Activated naive CD4-positive, alpha-beta T cell treated with Interleukin-2 at 50 U/mL for 16 hours (primary cell): Measurements from ENCODE around the gene YPEL2.
"Not testable (repeated sequence)": the region's sequence is repeated elsewhere in the genome, so short reads cannot be mapped to it uniquely, and the experiment has no call there.

Experiments used
- DNase-seq: peaks from one replicate; pipeline ENCODE4 v3.0.0-alpha.2; 2020

YPEL2 gene, protein sequence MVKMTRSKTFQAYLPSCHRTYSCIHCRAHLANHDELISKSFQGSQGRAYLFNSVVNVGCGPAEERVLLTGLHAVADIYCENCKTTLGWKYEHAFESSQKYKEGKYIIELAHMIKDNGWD

DNA sequence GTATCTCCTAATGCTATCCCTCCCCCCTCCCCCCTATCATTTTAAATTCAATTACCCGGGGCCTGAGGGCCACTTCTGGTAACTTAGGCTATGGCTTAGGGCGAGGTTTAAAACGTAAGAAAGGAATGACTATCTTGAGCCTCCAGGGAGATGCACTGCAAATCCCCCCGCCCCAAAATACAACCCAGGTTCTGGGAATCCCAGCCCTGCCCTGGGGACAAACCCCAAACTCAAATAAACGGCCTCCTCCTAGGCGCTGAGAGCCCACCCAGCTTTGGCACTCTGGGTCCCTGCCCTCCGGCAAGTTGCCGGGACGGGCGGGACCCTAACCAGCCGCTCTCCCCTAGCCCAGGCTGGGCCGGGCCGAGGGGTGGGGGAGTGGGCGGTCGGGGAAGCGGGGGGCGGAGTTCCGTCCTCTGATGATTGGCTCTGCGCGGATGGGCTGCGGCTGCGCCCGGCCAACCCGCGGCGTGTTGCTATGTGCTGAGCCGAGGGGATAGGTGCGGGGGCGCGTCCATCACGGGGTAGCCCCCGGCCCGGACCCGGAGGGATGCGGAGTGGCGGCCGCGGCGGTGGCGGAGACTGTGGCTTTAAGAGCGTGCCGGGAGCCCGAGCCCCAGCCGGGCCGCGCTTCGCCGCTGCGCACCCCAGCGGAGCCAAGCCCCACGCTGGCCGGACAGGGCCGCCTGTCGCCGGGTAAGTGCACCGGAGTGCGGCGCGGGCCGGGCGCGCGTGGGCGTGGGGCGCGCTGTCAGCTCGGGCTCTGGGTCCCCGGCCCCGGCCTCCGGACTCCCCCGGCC is at the start of gene YPEL2:
Gene YPEL2 (plus strand): TSS at position 527 of the 800 bp plus-strand sequence. CDS start 21,755 bp downstream, outside the sequence.
- DNase-seq, result peak; percentile 90

GRCh38 chr17:59284317-59284716 is 47.1 kb upstream of the YPEL2 start:
- no peak for DNase-seq

DNA sequence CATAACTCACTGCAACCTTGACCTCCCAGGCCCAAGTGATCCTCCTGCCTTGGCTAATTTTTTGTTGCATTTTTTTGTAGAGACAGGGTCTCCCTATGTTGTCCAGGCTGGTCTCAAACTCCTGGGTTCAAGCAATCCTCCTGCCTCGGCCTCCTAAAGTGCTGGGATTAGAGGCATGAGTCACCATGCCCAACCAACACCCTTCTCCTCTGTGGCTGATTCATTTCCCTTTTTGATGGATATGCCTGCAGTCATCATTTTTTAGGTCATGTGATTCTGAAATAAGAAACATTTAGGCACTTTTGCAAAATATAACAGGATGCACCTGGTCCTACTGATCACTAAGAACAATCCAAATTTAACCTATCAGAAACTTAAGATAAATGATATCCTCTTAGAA is 44.0 kb upstream of the YPEL2 start:
- no peak for DNase-seq

- DNase-seq, result no peak
These were observed 43.6 kb upstream of the YPEL2 start for GRCh38 chr17:59287891-59288290.

DNA sequence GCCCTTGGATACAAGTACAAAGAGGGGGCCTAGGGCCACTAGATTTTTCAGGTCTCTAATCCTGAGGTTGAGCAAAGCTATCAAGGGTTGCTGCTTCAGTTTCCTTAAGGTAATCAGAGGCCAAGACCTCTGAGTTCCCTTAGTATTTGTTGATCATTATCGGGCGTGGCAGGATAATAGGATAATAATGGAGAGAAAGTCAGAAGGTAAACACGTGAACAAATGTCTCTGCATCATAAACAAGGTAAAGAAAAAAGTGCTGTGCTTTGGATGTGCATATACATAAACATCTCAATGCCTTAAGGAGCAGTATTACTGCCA is 41.5 kb upstream of the YPEL2 start:
- no peak for DNase-seq

- DNase-seq, result not testable (repeated sequence)
These were observed 41.0 kb upstream of the YPEL2 start for GRCh38 chr17:59290302-59290998.

DNA sequence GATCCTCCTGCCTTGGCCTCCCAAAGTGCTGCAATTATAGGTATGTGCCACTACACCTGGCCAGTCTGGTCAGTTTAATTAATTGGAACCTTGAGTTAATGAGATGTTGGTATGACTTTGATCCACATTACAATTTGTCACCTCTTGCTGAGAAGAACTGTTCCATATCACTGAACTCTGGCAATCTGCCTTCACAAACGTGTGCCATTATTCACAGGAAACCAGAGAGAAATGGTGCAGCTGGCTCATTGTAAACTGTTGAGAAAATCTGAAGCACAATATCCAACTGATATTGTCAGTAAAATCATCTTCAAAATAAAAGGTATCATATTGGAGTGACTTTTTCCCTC is 39.3 kb upstream of the YPEL2 start:
- DNase-seq, result no peak

DNA sequence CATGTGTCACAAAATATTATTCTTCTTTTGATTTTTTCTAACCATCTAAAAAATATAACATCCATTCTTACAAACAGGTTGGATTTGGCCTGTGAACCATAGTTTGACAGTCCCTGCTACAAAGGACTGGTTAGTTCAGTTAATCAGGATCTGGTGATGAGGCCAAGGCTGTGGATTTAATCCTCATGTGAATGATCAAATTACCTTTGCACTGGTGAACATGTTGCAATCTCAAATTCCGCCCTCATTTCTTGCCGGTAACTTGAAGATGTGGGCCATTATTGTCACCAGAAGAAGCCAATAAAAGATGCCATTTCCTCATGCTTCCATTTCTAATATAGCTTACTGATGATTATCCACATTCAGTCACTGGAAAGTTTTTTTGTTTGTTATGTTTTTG is 35.3 kb upstream of the YPEL2 start:
- no peak for DNase-seq

- no peak for DNase-seq
These were observed 32.9 kb upstream of the YPEL2 start for GRCh38 chr17:59298521-59298920.

DNA sequence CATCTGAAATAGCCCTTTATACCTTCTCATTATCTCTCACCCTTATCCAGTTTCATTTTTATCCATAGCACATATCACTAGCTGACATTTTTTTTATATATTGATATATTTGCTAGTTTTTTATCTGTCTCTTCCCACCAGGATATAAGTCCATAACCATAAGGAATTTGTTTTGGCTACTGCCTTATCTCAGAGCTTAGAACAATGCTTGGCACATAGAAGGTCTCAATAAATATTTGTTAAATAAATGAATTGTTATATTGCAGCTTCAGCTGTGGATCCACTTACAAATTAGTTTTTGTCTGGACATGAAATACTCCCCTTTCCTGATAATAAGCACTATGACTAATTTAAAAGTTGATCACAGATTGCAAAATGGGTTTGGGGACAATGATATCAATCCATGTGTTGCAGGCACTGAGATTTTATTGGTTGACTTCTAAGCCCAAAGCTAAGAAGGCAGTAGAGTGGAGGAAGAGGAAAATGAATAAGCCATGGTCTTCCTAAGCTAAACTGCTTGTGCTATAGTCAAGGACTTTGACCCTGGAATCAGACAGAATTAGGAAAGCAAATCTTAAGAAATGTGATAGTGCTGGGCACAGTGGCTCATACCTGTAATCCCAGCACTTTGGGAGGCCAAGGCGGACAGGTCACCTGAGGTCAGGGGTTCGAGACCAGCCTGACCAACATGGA is 31.9 kb upstream of the YPEL2 start:
- DNase-seq, result no peak

DNA sequence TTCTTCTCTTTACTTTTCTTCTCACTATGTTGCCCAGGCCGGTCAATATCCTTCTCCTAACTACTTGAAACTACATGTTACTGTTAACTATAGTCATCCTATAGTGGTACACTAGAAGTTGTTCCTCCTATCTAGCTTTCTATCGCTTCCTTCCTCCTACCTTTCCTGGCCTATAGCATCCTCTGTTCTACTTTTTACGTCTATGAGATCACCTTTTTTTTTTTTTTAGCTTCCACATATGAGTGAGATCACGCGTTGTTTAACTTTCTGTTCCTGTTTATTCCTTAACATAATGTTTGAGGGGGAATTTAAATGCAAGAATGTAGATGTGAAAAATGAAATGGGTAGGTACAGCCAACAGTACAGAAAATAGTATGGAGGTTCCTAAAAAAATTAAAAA is 30.5 kb upstream of the YPEL2 start:
- DNase-seq, result no peak

DNA sequence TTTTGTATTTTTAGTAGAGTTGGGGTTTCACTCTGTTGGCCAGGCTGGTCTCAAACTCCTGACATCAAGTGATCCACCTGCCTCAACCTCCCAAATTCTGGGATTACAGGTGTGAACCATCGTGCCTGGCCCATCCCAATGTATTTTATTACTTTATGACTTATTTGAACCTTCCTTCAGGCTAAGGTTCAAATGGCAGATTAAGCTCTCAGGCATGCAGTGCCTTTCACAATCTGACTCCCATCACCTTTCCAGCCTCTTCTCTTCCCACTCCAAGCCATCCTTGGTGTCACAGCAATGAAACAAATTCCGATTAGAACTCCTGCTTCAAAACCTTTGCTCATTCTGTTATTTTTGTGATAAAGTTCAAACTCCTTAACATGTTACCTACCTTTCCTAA is 26.6 kb upstream of the YPEL2 start:
- no peak for DNase-seq

GRCh38 chr17:59310263-59310920 is 21.1 kb upstream of the YPEL2 start:
- DNase-seq, result no peak

DNA sequence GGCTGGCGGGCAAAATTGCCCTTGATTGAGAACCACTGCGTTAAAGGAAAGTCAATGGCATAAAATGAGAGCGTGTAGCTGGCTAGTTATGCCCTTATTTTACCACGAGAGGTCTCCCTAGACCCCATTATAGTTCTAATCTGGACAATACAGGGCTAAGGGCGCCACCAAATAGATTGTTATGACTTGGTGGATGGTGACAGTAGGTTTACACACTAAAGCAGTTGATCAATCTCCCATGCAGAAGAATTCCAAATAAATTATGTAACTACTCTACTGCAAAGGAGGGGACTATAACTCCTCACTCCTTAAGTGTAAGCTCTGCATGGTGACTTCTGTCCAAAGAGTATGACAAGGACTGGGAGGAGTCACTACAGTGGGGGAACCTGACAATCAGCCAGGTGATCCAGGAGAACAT is 20.4 kb upstream of the YPEL2 start:
- peak; percentile 25 for DNase-seq

GRCh38 chr17:59311521-59311920 is 19.9 kb upstream of the YPEL2 start:
- not testable (repeated sequence) for DNase-seq

GRCh38 chr17:59315866-59316265 is 15.6 kb upstream of the YPEL2 start:
- DNase-seq, result no peak

GRCh38 chr17:59327121-59327980 is 4.1 kb upstream of the YPEL2 start:
- DNase-seq, result no peak

- no peak for DNase-seq
These were observed 3.5 kb upstream of the YPEL2 start for GRCh38 chr17:59327981-59328290.

DNA sequence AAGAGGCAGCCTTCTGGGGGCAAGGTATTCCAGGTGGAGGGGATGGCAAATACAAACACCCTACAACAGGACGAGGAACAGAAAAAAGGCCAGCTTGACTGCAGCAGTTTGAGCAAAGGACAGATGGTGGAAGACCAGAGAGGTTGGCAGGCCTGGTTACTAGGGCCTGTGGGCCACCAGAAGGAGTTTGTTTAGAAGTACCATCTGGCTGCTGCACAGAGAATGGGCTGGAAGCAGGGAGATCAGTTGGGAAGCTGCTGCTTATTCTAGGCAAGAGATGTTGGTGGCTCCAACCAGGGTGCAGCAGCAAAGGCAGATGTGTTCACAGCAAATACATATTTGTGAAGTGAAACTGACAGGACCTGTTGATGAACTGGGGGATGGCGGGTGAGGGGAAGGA is 2.9 kb upstream of the YPEL2 start:
- DNase-seq, result no peak

DNA sequence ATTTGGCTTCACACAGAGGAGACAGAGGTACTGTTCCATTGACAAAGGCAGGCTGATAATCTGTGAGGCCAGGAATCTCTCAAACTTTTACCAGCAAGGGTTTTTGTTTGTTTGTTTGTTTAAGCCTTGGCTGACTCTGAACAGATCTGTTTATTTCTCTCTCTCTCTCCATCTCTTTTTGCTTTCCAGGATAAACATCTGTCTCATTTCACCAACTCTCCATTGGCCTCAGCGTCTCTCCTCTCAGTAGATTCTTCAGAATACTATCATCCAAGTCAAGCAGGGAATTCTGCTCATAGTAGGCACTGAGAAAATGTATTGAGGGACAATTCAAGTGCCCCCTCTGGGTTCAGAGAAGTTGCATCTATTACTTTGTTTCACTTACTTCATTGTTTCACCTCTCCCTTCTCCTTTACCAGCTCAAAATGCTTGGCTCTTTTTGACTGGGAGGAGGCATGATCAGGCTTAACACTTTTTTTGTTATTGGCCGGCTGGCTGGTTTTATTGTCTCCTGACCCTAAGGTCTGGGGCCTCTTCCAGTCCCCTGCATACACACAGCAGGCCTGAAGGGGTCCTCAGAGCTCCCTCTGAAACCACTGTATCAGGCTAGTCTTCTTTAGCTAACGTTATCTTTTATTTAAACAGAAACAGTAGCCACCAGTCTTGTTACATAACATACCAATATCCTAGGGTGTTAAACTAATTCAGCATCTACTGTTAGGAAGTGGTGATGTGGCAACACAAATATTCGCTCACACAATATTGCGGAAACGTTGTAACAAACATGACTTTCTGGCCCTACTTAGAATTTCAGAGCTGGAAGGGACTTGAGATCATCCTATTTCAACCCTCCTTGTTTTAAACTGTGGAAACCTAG is 2.0 kb upstream of the YPEL2 start:
- DNase-seq, result peak; percentile 51
